HCT116 (cell line): ENCODE results near the gene MPI. TPM values are rescaled to one million over a fixed set of nuclear protein-coding genes. Genes with fewer than 3 reads are reported as not detected.

Experiments used
- ATAC-seq: fragments of 200-7000 bp; cut with Tn5 transposase; 2 replicates; pipeline ENCODE4 v1.9.1; 2020; ENCODE audit warnings: mild to moderate bottlenecking, moderate library complexity
- BruUV-seq: library from RNA; stranded (reverse); fragments of 400-500 nt; replicated peaks from 2 replicates; lab custom pipeline; 2021; lab: Mats Ljungman, UMichigan
- CTCF ChIA-PET: fragments of 300-600 bp; sonication (Branson Sonifier 250); formaldehyde crosslinking; loops from one replicate; lab custom pipeline; 2021; ENCODE audit warnings: antibody characterized with exemption; lab: Charles Lee
- POLR2A ChIA-PET: fragments of 300-600, 350-600 bp; sonication (Branson Sonifier 250); formaldehyde crosslinking; loops from one replicate; lab custom pipeline; 2021; ENCODE audit warnings: antibody characterized with exemption; lab: Charles Lee
- RAD21 ChIA-PET, 2 experiments: fragments of 300-600 bp; sonication (Branson Sonifier 250); formaldehyde crosslinking; loops; one replicate each; lab custom pipeline; 2023; ENCODE audit warnings: low total read pairs in 2 of 2; ENCODE audit not compliant: uncharacterized antibody in 2 of 2, unreplicated experiment in 2 of 2, low non-redundant PET in 1 of 2; lab: Charles Lee
- DNase-seq: peaks from one replicate; pipeline ENCODE4 v3.0.0-alpha.2; 2010; ENCODE audit warnings: low read depth, low spot score
- H2AFZ ChIP-seq: fragments of 200-600 bp; shearing (Covaris generic), sonication (generic); 2 replicates; pipeline ENCODE4 v1.6.1; 2017; ENCODE audit warnings: low read depth, mixed run types, mixed read lengths, antibody characterized with exemption, low read length; ENCODE audit not compliant: poor library complexity, severe bottlenecking
- H3K27ac ChIP-seq: 2 replicates; pipeline ENCODE4 v1.5.1; 2012; ENCODE audit warnings: low read depth, low read length
- H3K27me3 ChIP-seq: fragments of 200-600 bp; sonication (generic); 2 replicates; pipeline ENCODE4 v1.6.1; 2016; ENCODE audit warnings: mixed run types, low read length, mixed read lengths; ENCODE audit not compliant: insufficient read depth
- H3K36me3 ChIP-seq, 2 experiments: fragments of 200-500 bp in 1 of 2; fragments of 200-600 bp in 1 of 2; sonication (Bioruptor generic) in 1 of 2; sonication (generic) in 1 of 2; 2 replicates each; pipeline versions ENCODE4 v1.5.1 to v1.6.1; 2014 to 2016; ENCODE audit warnings: low read length in 2 of 2, inconsistent platforms in 1 of 2, mixed read lengths in 1 of 2, mixed run types in 1 of 2; ENCODE audit not compliant: insufficient read depth in 2 of 2, control insufficient read depth in 1 of 2
- H3K4me1 ChIP-seq, 2 experiments: fragments of 200-600 bp in 1 of 2; sonication (generic) in 1 of 2; 2 replicates each; pipeline versions ENCODE4 v1.5.1 to v1.6.1; 2012 to 2017; ENCODE audit warnings: low read length in 2 of 2, inconsistent platforms in 1 of 2, mild to moderate bottlenecking in 1 of 2, mixed read lengths in 1 of 2, mixed run types in 1 of 2, moderate library complexity in 1 of 2; ENCODE audit not compliant: insufficient read depth in 2 of 2, control insufficient read depth in 1 of 2
- H3K4me2 ChIP-seq: fragments of 200-600 bp; sonication (generic); 2 replicates; pipeline ENCODE4 v1.6.1; 2017; ENCODE audit warnings: mixed run types, low read length, mixed read lengths
- H3K4me3 ChIP-seq, 2 experiments: fragments of 200-600 bp in 1 of 2; sonication (generic) in 1 of 2; replicated peaks in 1 of 2; 2 replicates each; pipeline ENCODE4 v1.5.1; 2011 to 2016; ENCODE audit warnings: low read length in 2 of 2, control low read depth in 1 of 2, low read depth in 1 of 2, mild to moderate bottlenecking in 1 of 2, mixed read lengths in 1 of 2, mixed run types in 1 of 2
- H3K79me2 ChIP-seq: fragments of 200-600 bp; sonication (generic); 2 replicates; pipeline ENCODE4 v1.6.1; 2017; ENCODE audit warnings: mild to moderate bottlenecking, mixed run types, low read length, moderate library complexity, mixed read lengths; ENCODE audit not compliant: insufficient read depth
- H3K9ac ChIP-seq: fragments of 200-600 bp; sonication (generic); 2 replicates; pipeline ENCODE4 v1.6.1; 2016; ENCODE audit warnings: low read length, mixed read lengths
- H3K9me2 ChIP-seq: fragments of 200-600 bp; sonication (generic), shearing (Covaris generic); 2 replicates; pipeline ENCODE4 v1.6.1; 2017; ENCODE audit warnings: mixed run types, mild to moderate bottlenecking, moderate library complexity; ENCODE audit not compliant: insufficient read depth
- H3K9me3 ChIP-seq, 2 experiments: fragments of 200-500 bp in 1 of 2; fragments of 200-600 bp in 1 of 2; sonication (Bioruptor generic) in 1 of 2; sonication (generic) in 1 of 2; 2 replicates each; pipeline ENCODE4 v1.6.1; 2014 to 2017; ENCODE audit warnings: low read length in 2 of 2, mixed read lengths in 2 of 2, inconsistent platforms in 1 of 2, low read depth in 1 of 2, mild to moderate bottlenecking in 1 of 2, mixed run types in 1 of 2, moderate library complexity in 1 of 2; ENCODE audit not compliant: control insufficient read depth in 1 of 2, insufficient read depth in 1 of 2
- H4K20me1 ChIP-seq: fragments of 200-600 bp; sonication (generic), shearing (Covaris generic); 2 replicates; pipeline ENCODE4 v1.6.1; 2017; ENCODE audit warnings: mixed run types, mild to moderate bottlenecking, moderate library complexity; ENCODE audit not compliant: insufficient read depth
- CBX3 ChIP-seq: IDR thresholded peaks from 2 replicates; pipeline ENCODE4 v1.6.1; 2012; ENCODE audit warnings: low read depth
- CEBPB ChIP-seq: IDR thresholded peaks from 2 replicates; pipeline ENCODE4 v1.6.1; 2012; ENCODE audit warnings: low read depth
- CTCF ChIP-seq, 3 experiments: fragments of 200-600 bp in 1 of 3; sonication (generic) in 1 of 3; IDR thresholded peaks in 2 of 3; conservative IDR thresholded peaks in 1 of 3; 2 replicates each; pipeline ENCODE4 v1.5.1; 2012 to 2017; ENCODE audit warnings: low read depth in 2 of 3, low read length in 2 of 3, antibody characterized with exemption in 1 of 3, borderline replicate concordance in 1 of 3, control low read depth in 1 of 3, mild to moderate bottlenecking in 1 of 3, mixed read lengths in 1 of 3, mixed run types in 1 of 3, moderate library complexity in 1 of 3; ENCODE audit not compliant: insufficient read depth in 1 of 3
- EGR1 ChIP-seq: IDR thresholded peaks from 2 replicates; pipeline ENCODE4 v1.6.1; 2012; ENCODE audit warnings: low read depth
- ELF1 ChIP-seq: IDR thresholded peaks from 2 replicates; pipeline ENCODE4 v1.6.1; 2012; ENCODE audit warnings: low read depth, borderline replicate concordance
- EZH2phosphoT487 ChIP-seq: fragments of 200-600 bp; IDR thresholded peaks from 2 replicates; pipeline ENCODE4 v1.6.1; 2018; ENCODE audit warnings: antibody characterized with exemption, borderline replicate concordance
- FOSL1 ChIP-seq: IDR thresholded peaks from 2 replicates; pipeline ENCODE4 v1.6.1; 2012; ENCODE audit warnings: low read depth
- JUND ChIP-seq: IDR thresholded peaks from 2 replicates; pipeline ENCODE4 v1.6.1; 2012
- POLR2A ChIP-seq: IDR thresholded peaks from 2 replicates; pipeline ENCODE4 v1.7.0; 2011; ENCODE audit warnings: borderline replicate concordance; ENCODE audit not compliant: insufficient read depth, insufficient read length; ENCODE audit errors: extremely low read depth
- POLR2AphosphoS5 ChIP-seq: IDR thresholded peaks from 2 replicates; pipeline ENCODE4 v1.6.1; 2011; ENCODE audit warnings: mild to moderate bottlenecking, low read depth, low read length, moderate library complexity
- ZFX ChIP-seq: fragments of 450-650 bp; IDR thresholded peaks from 2 replicates; pipeline ENCODE4 v1.6.1; 2017
- ZNF274 ChIP-seq: fragments of 200-500 bp; sonication (Bioruptor generic); IDR thresholded peaks from 2 replicates; pipeline ENCODE4 v1.6.1; 2014; ENCODE audit warnings: mild to moderate bottlenecking, low read depth, low read length, inconsistent platforms
- intact Hi-C: fragments of 100-400 bp; cut with micrococcal nuclease; formaldehyde crosslinking; loops from 2 replicates; pipeline ENCODE4 v1.10.0; 2022
- total RNA-seq: library from RNA; stranded (reverse); gene quantifications from one replicate; pipeline ENCODE4 v1.2.1, GENCODE V29; 2021; ENCODE audit not compliant: unreplicated experiment
- TF ChIP-seq, protein P1 (sequence below): IDR thresholded peaks from 2 replicates; pipeline ENCODE4 v1.6.1; 2011; ENCODE audit warnings: mild to moderate bottlenecking, low read length, moderate library complexity; ENCODE audit not compliant: insufficient replicate concordance; ENCODE audit errors: extremely low read depth

Gene MPI
- total RNA-seq, 1 experiment from 2014 or later, result 49.7 TPM

DNA sequence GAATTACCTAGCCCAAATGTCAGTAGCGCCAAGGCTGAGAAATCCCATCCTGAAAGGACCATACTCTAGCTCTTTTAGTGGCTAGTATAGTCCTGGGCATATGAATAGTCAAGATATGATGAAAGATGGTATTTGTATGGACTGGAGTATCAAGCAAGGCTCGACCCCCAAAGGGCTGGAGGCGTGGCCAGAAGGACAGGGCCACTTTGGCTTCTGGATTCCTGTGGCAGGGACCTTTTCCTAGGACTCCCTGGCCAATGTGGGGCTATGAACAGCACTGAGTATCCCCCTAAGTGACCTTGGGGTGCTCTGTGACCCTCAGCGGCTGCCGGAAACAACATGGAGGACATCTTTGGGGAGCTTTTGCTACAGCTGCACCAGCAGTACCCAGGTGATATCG is 6.0 kb downstream of the MPI start:
- Histone ChIP-seq H3K9me3 (no peaks in the 10 kb centered on the region), H4K20me1 (no peaks in the 10 kb centered on the region), H3K27ac (no peak overlapping the region), H3K4me2 (no peak overlapping the region), H3K4me3 (no peak overlapping the region), H3K36me3 (peaks cover 12 to 39% of the 10 kb centered on the region in 2 experiments; a peak in 3 of 4 replicates), H3K9ac (no peak overlapping the region)
- DNase-seq, result no peak
- CTCF ChIA-PET, result no interaction called here
- POLR2A ChIA-PET, result no interaction called here
- RAD21 ChIA-PET, result no interaction called here
- no TSS peak for BruUV-seq
- TF ChIP-seq, protein P1, sequence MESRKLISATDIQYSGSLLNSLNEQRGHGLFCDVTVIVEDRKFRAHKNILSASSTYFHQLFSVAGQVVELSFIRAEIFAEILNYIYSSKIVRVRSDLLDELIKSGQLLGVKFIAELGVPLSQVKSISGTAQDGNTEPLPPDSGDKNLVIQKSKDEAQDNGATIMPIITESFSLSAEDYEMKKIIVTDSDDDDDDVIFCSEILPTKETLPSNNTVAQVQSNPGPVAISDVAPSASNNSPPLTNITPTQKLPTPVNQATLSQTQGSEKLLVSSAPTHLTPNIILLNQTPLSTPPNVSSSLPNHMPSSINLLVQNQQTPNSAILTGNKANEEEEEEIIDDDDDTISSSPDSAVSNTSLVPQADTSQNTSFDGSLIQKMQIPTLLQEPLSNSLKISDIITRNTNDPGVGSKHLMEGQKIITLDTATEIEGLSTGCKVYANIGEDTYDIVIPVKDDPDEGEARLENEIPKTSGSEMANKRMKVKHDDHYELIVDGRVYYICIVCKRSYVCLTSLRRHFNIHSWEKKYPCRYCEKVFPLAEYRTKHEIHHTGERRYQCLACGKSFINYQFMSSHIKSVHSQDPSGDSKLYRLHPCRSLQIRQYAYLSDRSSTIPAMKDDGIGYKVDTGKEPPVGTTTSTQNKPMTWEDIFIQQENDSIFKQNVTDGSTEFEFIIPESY, result no peak
- TF ChIP-seq, all 23 proteins: peak for 0
- Histone ChIP-seq H3K4me1 (peaks cover 5 to 26% of the 10 kb centered on the region in 2 experiments; a peak in 3 of 4 replicates), H3K9me2 (no peaks in the 10 kb centered on the region), H2AFZ (no peak overlapping the region), H3K79me2 (peaks cover 7% of the 10 kb centered on the region; the same call in 1 of the 2 replicates), H3K27me3 (no peaks in the 10 kb centered on the region)
- ATAC-seq, result no peak
- intact Hi-C loops, result no loop called here

GRCh38 chr15:74896316-74896715 is 6.5 kb downstream of the MPI start:
- TF ChIP-seq EGR1 (no peak), POLR2AphosphoS5 (no peak), CBX3 (no peak), ZNF274 (no peak), JUND (no peak), FOSL1 (no peak), ZFX (no peak), CTCF (IDR thresholded peaks at IDR 0.05 in 2 of 3, conservative IDR thresholded peaks at IDR 0.05 in 1 of 3; ENCODE audit: borderline replicate concordance in 1 of 3, insufficient read depth in 1 of 3, low read depth in 2 of 3, low read length in 2 of 3) (no peak), CEBPB (no peak), EZH2phosphoT487 (no peak), ELF1 (no peak), POLR2A (no peak)
- TF ChIP-seq, protein P1, result no peak
- POLR2A ChIA-PET, result no interaction called here
- Histone ChIP-seq H3K4me2 (no peak overlapping the region), H3K79me2 (peaks cover 3% of the 10 kb centered on the region; the same call in 1 of the 2 replicates), H3K9me3 (no peaks in the 10 kb centered on the region), H2AFZ (no peak overlapping the region), H3K36me3 (peaks cover 12 to 41% of the 10 kb centered on the region in 2 experiments; a peak in 3 of 4 replicates), H3K4me1 (peaks cover 5 to 21% of the 10 kb centered on the region in 2 experiments; a peak in 3 of 4 replicates), H3K27ac (no peak overlapping the region), H3K9me2 (no peaks in the 10 kb centered on the region), H3K27me3 (no peaks in the 10 kb centered on the region), H3K9ac (no peak overlapping the region), H3K4me3 (no peak overlapping the region), H4K20me1 (no peaks in the 10 kb centered on the region)
- BruUV-seq, result no TSS peak
- intact Hi-C loops, result no loop called here
- RAD21 ChIA-PET, result no interaction called here
- ATAC-seq (no peak), DNase-seq (no peak)
- CTCF ChIA-PET, result no interaction called here
